ENCODE results near the gene TSPAN17.

Gene TSPAN17

DNA sequence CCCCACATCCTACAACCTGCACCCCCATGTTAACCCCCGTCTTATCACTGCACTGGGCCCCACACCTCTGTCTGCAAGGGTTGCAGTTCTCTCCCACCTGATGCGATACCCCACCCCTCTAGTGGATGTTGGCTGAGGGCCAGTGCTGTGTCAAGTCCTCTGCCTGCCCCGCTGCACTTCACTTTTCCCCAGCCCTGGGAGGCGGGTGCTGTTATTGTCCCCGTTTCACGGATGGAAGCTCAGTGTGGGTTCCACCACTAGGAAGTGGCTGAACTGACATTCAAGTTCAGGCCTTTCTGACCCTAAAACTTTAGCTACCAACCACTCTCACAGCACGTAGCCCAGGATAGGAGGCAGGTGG lies 20.4 kb upstream of the TSPAN17 start:
- ChIA-PET CTCF (no interaction called here), POLR2A (no interaction called here)
- no peak for DNase-seq (ENCODE audit: extremely low spot score)
- TF ChIP-seq, protein P1, sequence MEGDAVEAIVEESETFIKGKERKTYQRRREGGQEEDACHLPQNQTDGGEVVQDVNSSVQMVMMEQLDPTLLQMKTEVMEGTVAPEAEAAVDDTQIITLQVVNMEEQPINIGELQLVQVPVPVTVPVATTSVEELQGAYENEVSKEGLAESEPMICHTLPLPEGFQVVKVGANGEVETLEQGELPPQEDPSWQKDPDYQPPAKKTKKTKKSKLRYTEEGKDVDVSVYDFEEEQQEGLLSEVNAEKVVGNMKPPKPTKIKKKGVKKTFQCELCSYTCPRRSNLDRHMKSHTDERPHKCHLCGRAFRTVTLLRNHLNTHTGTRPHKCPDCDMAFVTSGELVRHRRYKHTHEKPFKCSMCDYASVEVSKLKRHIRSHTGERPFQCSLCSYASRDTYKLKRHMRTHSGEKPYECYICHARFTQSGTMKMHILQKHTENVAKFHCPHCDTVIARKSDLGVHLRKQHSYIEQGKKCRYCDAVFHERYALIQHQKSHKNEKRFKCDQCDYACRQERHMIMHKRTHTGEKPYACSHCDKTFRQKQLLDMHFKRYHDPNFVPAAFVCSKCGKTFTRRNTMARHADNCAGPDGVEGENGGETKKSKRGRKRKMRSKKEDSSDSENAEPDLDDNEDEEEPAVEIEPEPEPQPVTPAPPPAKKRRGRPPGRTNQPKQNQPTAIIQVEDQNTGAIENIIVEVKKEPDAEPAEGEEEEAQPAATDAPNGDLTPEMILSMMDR (IDR thresholded peaks at IDR 0.05; ENCODE audit: control extremely low read depth, extremely low read depth, low read depth, missing control alignments) = no peak

DNA sequence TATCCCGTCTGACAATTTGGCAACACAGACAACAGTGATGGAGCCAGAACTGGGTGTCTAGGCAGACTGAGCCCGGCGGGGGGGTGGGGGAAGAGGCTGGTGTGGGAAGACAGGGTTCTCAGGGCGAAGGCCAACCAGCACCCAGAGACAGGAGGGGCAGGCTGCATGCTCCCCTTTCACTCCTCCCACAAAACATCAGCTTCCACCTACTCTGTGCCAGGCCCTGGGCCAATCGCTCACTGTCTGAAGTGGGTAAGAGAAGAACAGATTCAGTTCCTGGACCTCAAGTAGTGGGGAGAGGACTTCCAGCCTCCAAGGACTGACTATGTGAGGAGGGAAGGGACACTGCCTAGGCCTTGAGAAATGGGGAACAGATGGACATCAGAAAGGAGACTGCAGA lies 19.7 kb upstream of the TSPAN17 start:
- TF ChIP-seq, protein P1 (IDR thresholded peaks at IDR 0.05; ENCODE audit: control extremely low read depth, extremely low read depth, low read depth, missing control alignments) = no peak
- no peak for DNase-seq (ENCODE audit: extremely low spot score)
- ChIA-PET CTCF (no interaction called here), POLR2A (no interaction called here)

DNA sequence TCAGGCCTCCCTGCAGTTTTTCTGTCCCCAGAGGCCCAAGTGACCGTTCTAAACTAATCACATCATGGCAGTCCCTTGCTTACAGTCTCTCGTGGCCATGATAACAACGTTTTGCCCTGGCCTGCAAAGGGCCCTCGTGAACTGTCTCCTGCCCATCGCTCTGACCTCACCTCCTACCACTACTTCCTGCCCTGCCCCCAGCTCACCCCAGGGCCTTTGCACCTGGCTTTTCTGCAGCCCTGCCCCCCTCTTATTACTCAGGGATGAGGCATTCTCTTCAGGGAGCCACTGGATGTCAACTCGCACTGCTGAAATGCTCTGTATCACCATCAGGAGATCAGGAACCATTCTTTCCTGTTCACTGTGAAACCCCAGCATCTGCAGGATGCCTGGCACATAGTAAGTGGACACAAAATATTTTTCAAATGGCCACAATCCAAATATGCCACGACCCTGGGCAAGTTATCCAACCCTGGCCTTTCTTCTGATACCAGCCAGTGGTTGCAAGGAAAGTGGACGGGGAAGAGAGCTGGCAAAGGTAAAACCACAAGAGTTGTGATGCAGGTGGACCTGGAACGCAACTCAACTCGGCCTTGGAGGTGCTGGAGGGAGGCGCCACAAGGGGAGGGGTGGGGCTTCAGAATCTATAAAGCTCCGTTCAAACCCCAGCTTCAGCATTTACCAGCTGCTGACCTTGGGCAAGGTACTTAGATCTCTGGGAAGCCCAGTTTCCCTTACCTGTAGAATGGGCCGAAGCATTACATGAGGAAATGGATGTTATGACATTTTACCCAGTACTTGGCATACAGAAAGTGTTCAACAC lies 18.7 kb upstream of the TSPAN17 start:
- TF ChIP-seq, protein P1 (IDR thresholded peaks at IDR 0.05; ENCODE audit: control extremely low read depth, extremely low read depth, low read depth, missing control alignments) = no peak
- POLR2A ChIA-PET = no interaction called here
- CTCF ChIA-PET = no interaction called here
- no peak for DNase-seq (ENCODE audit: extremely low spot score)

DNA sequence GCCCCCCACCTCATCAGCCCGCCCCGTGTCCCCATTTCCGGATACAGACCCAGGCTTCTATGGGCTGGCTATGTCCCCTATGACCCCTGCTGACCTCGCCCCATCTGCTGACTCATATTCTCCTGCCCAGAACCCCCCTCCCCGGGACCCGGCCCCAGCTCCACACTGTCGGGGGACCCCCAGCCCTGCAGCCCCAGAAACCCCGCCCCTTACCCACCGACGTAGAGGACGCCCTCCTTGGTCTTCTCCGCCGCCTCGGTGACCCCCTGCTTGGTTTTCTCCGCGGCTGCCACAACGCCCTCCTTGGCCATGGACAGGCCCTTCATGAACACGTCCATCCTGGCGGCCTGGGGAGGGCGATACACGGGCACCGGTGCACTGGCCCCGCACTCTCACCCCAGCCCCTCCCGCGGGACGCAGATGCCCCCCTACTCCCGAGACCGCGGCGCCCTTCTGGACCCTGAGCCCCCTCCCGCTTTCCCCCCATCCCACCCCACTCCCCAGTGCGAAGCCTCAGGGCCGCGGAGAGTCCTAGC lies 17.9 kb upstream of the TSPAN17 start:
- TF ChIP-seq, protein P1 (IDR thresholded peaks at IDR 0.05; ENCODE audit: control extremely low read depth, extremely low read depth, low read depth, missing control alignments) = no peak
- CTCF ChIA-PET = interaction anchor here (1.2 to 2.9 kb wide), 4 partner anchors 29 to 57 kb away, joined by 4 to 10 read pairs (median 7); no protein-coding TSS in a partner anchor
- POLR2A ChIA-PET = no interaction called here
- no peak for DNase-seq (ENCODE audit: extremely low spot score)

DNA sequence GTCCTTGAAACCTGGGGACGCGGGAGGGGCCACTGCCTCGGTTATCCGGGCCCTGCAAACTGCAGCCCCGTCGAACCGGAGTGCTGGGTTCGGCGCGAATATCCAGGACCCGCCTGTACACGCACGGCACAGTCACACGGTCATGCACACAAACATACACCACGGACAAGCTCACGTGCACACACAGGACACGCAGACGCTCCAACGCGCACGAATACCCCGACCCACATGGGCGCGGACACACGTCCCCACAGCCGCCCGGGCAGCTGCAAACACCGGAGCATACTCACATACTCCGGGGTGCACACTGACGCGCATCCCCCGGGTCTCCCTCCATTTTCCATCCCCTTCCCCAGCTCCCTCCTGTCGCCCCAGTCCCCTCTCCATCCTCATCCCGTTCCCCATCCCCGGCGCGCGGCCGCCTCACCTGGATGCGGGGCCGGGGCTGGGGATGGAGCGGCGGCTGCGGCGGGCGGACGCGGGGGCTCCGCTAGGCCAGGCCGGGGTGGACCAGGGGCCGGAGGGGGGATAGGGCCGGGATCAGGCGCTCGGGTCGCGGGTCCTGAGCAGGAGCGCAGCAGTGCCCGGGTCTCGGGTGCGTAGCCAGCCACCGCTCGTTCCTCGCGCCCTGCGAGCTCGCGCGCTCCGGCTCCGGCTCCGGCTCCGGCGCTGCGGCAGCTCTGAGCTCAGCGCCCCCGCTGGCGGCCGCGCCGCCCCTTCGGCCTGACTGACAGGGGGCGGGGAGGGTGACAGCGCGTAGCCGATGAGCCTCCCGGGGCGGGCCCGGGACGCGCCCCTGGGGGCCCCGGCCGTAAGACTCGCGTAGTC lies 17.2 kb upstream of the TSPAN17 start, which contains the start of the genes EIF4E1B and SNCB:
TSS of gene EIF4E1B (plus strand) at position 823 of the 828 bp plus-strand sequence. CDS start 12,113 bp downstream, outside the sequence.
TSS of gene SNCB (minus strand) at position 682 of the 828 bp plus-strand sequence. CDS start 880 bp downstream, outside the sequence.
- TF ChIP-seq, protein P1 (IDR thresholded peaks at IDR 0.05; ENCODE audit: control extremely low read depth, extremely low read depth, low read depth, missing control alignments) = no peak
- DNase-seq (ENCODE audit: extremely low spot score) = peak; percentile 80
- ChIA-PET CTCF (interaction anchor here (0.9 to 2.9 kb wide), 7 partner anchors 11 to 58 kb away, joined by 3 to 10 read pairs (median 4); no protein-coding TSS in a partner anchor), POLR2A (no interaction called here)

DNA sequence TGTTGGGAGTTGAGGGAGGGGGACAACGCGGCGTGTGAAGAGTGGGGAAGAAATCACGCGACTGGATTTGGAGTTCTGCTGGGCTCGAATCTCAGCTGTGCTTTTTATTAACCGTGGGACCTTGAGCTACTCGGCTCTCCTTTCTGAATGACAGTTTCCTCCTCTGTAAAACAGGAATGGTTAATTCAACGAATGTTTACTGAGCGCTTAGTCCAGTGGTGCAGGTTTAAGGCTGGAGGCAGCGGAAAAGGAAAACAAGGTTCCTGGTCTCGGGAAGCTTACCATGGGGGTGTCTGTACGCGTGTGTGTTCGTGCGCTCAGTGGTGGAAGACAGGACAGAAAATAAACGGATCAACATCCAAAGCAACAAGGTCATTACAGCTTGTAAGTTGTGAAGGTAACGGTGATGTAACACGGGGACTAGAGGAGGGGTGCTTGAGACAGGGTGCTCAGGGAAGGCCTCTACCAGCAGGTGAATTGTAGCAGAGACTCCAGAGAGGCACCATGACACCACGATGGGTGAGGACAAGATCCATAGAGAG lies 16.5 kb upstream of the TSPAN17 start:
- POLR2A ChIA-PET = no interaction called here
- DNase-seq (ENCODE audit: extremely low spot score) = no peak
- TF ChIP-seq, protein P1 (IDR thresholded peaks at IDR 0.05; ENCODE audit: control extremely low read depth, extremely low read depth, low read depth, missing control alignments) = no peak
- CTCF ChIA-PET = interaction anchor here (0.9 to 2.9 kb wide), 7 partner anchors 11 to 58 kb away, joined by 3 to 10 read pairs (median 4); no protein-coding TSS in a partner anchor
